Spleen (tissue), 11 donors: ENCODE data around the gene JMJD1C. TPM values are rescaled to one million over a fixed set of nuclear protein-coding genes. Genes with fewer than 3 reads are reported as not detected.

Source experiments
- DNase-seq: peaks from one replicate; pipeline ENCODE4 v3.0.0-alpha.2; 2020
- H3K27ac ChIP-seq, 8 donors: fragments of 200-600 bp; sonication (generic) in 7 of 8; 1 replicate in 4 of 8; 2 replicates in 4 of 8; pipeline versions ENCODE4 v1.5.0 to v1.8.0; 2016 to 2021; ENCODE audit warnings: inconsistent platforms in 4 of 8, mild to moderate bottlenecking in 4 of 8, moderate library complexity in 1 of 8
- H3K27me3 ChIP-seq, 7 donors: fragments of 200-600 bp; sonication (generic) in 6 of 7; replicated peaks in 1 of 7; 1 replicate in 4 of 7; 2 replicates in 3 of 7; pipeline versions ENCODE4 v1.5.0 to v1.8.0; 2016 to 2021; ENCODE audit warnings: inconsistent platforms in 3 of 7, mild to moderate bottlenecking in 1 of 7
- H3K36me3 ChIP-seq, 6 donors: fragments of 200-600 bp; sonication (generic) in 5 of 6; 1 replicate in 4 of 6; 2 replicates in 2 of 6; pipeline versions ENCODE4 v1.5.0 to v1.8.0; 2016 to 2021; ENCODE audit warnings: inconsistent platforms in 2 of 6
- H3K4me1 ChIP-seq, 6 donors: fragments of 200-600 bp; sonication (generic) in 5 of 6; 1 replicate in 3 of 6; 2 replicates in 3 of 6; pipeline versions ENCODE4 v1.5.0 to v1.8.0; 2016 to 2021; ENCODE audit warnings: inconsistent platforms in 3 of 6
- H3K4me3 ChIP-seq, 8 donors: fragments of 200-600 bp; sonication (generic) in 7 of 8; 1 replicate in 4 of 8; 2 replicates in 4 of 8; pipeline versions ENCODE4 v1.5.0 to v1.8.0; 2016 to 2021; ENCODE audit warnings: inconsistent platforms in 4 of 8, mild to moderate bottlenecking in 4 of 8, moderate library complexity in 2 of 8
- H3K9me3 ChIP-seq, 8 donors: fragments of 200-600 bp; sonication (generic) in 7 of 8; 1 replicate in 4 of 8; 2 replicates in 4 of 8; pipeline versions ENCODE4 v1.5.0 to v1.8.0; 2016 to 2021; ENCODE audit warnings: inconsistent platforms in 4 of 8
- POLR2A ChIP-seq, 3 donors: fragments of 450-650 bp; IDR thresholded peaks; one replicate each; pipeline ENCODE4 v1.5.1; 2017; ENCODE audit warnings: antibody characterized with exemption in 3 of 3, mild to moderate bottlenecking in 1 of 3
- POLR2AphosphoS5 ChIP-seq, 3 donors: sonication (generic); formaldehyde crosslinking; IDR thresholded peaks; one replicate each; pipeline ENCODE4 v1.5.1; 2017; ENCODE audit warnings: antibody characterized with exemption in 3 of 3
- WGBS, 5 donors: extraction: QIAGEN DNeasy Blood & Tissue Kit in 3 of 5; methylation state at CpG; one replicate each; pipeline versions ENCODE4 v1.1.5 to v1.1.7; 2013 to 2018; 5-methylcytosine and 5-hydroxymethylcytosine counted together
- intact Hi-C: fragments of 100-400 bp; cut with DNase I; formaldehyde crosslinking; loops from one replicate; pipeline ENCODE4 v1.15.0; 2023; ENCODE audit warnings: low total_unique reads
- polyA plus RNA-seq, 3 donors: library from polyadenylated mRNA; stranded (reverse); fragments of 200-250 nt; gene quantifications; one replicate each; pipeline ENCODE4 v1.2.1, GENCODE V29; 2013
- total RNA-seq, 7 donors: library from RNA; depleted of rRNA in 3 of 7; stranded (reverse); fragments of >200 nt in 3 of 7; fragmentation: NEBNext Ultra II Directional in 4 of 7; extraction: Animal tissue kit (Norgen Biotek cat#: 25700) in 4 of 7; gene quantifications; one replicate each; pipeline versions ENCODE4 v1.1.0 to v1.2.1, GENCODE V29; 2016 to 2021
- TF ChIP-seq, protein P1 (sequence below), 11 experiments: fragments of 200-600 bp in 7 of 11; fragments of 450-650 bp in 4 of 11; sonication (generic) in 4 of 11; IDR thresholded peaks in 8 of 11; conservative IDR thresholded peaks in 3 of 11; 1 replicate in 7 of 11; 2 replicates in 4 of 11; pipeline versions ENCODE4 v1.4.0 to v1.8.0; 2016 to 2021; ENCODE audit warnings: antibody characterized with exemption in 11 of 11, inconsistent platforms in 4 of 11, mild to moderate bottlenecking in 1 of 11
- donor health status: healthy with polysubstance abuse.
- donor health status: DM: no; HTN: no; CAD: no; lungs with moderate emphysema.
- donor health status: DM: no; HTN: no; CAD: no.
- donor health status: Bipolar disorder and iron deficiency.
- donor health status: healthy.
- donor health status: DM: no; HTN: no; CAD: no.
- donor health status: DM: yes; HTN: yes; CAD: no.

Gene JMJD1C
- total and polyA plus RNA-seq, 10 donors, result 54.3 to 272 (median 137) TPM

DNA sequence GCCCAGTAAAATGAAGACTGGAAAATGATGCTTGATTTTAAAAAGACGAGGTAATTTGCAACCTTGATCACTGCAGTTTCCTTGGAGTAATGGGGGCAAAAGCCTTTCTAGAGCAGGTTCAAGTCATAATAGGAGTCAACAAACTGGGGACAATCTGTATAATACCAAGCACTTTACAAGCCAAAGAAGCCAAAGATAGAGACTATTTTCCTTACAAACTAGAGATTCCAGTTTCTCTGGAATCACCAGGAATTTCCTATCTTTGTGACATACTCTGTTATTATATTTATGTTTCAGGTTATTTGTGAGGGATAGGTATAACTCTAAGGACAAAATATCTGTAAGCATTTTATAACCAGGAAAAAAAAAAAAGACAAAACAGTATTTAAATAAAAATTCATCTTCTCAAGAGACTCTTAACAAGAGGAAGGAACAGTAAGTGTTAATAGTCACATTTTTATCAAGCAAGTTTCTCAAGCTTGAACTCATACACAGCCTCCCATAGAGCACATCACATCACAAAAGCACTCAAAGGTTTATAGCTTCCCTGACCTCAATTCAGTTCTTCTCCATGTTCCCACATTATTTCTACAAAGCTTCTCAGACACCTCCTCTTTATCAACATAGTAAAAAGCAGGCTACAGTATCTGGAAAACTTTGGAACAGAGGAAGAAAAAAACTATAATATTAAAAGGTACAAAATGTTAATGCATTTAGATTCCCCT is 18.9 kb downstream of the JMJD1C start:
- DNase-seq, result no peak
- Histone ChIP-seq H3K27me3 (no peaks in the 10 kb centered on the region), H3K9me3 (no peaks in the 10 kb centered on the region), H3K36me3 (peaks cover 0 to 4% (median 0%) of the 10 kb centered on the region in 6 donors), H3K27ac (no peak overlapping the region), H3K4me1 (peaks cover 0 to 10% (median under 1%) of the 10 kb centered on the region in 6 donors), H3K4me3 (no peak overlapping the region)
- WGBS, 5 donors, result 85 to 100% (median 95%) methylated on average over 1 of the region's 1 CpG
- no peak for TF ChIP-seq POLR2AphosphoS5 (IDR thresholded peaks at IDR 0.05)
- intact Hi-C loops, result no loop called here

DNA sequence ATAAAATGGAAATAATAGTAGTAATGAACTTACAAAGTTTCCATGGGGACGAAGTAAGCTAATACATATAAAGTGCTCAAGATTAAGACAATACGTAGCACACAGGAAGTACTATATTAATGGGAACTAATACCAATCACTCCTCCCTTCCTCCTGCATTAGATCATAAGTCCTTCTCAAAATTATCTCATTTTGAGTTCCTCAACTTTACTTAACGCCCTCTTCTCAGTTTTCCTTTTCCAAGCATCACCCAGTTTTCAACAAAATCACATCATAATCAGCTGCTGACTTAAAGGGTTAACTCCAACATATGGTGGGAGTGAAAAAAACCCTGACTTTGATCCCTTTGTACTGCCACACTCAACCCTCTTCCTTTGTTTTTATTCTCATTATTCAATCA is 24.4 kb downstream of the JMJD1C start:
- Histone ChIP-seq H3K4me3 (no peak overlapping the region), H3K27me3 (no peaks in the 10 kb centered on the region), H3K36me3 (peaks cover 0 to 4% (median 0%) of the 10 kb centered on the region in 6 donors), H3K4me1 (peaks cover 0 to 58% (median 20%) of the 10 kb centered on the region in 6 donors), H3K27ac (no peak overlapping the region), H3K9me3 (no peaks in the 10 kb centered on the region)
- intact Hi-C loops, result no loop called here
- TF ChIP-seq POLR2A (IDR thresholded peaks at IDR 0.05) (no peak), POLR2AphosphoS5 (IDR thresholded peaks at IDR 0.05) (no peak)
- TF ChIP-seq, protein P1, sequence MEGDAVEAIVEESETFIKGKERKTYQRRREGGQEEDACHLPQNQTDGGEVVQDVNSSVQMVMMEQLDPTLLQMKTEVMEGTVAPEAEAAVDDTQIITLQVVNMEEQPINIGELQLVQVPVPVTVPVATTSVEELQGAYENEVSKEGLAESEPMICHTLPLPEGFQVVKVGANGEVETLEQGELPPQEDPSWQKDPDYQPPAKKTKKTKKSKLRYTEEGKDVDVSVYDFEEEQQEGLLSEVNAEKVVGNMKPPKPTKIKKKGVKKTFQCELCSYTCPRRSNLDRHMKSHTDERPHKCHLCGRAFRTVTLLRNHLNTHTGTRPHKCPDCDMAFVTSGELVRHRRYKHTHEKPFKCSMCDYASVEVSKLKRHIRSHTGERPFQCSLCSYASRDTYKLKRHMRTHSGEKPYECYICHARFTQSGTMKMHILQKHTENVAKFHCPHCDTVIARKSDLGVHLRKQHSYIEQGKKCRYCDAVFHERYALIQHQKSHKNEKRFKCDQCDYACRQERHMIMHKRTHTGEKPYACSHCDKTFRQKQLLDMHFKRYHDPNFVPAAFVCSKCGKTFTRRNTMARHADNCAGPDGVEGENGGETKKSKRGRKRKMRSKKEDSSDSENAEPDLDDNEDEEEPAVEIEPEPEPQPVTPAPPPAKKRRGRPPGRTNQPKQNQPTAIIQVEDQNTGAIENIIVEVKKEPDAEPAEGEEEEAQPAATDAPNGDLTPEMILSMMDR (IDR thresholded peaks at IDR 0.05 in 8 of 11, conservative IDR thresholded peaks at IDR 0.05 in 3 of 11), result no peak
- 53 to 61% (median 57%) methylated on average over 3 of the region's 3 CpGs for WGBS, 5 donors
- no peak for DNase-seq

DNA sequence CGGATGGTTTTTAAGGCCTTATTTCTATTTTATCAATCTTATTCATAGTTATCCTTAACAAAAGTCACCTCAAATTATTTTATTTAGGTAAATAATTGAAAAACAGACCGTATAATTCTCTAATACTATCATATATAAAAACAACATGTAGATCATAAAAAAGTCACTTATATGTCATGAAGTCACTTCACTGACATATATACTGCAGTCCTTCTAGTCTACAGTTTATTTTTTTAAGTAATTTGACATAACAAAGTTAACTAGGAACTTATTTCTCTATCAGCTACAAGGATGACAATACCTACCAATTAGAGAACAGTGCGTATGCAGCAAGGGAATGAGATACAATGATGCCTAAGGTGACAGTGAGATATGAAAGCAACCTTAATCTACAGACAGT is 26.2 kb downstream of the JMJD1C start:
- Histone ChIP-seq H3K9me3 (no peaks in the 10 kb centered on the region), H3K4me1 (peaks cover 0 to 76% (median 23%) of the 10 kb centered on the region in 6 donors), H3K4me3 (no peak overlapping the region), H3K36me3 (no peaks in the 10 kb centered on the region), H3K27me3 (no peaks in the 10 kb centered on the region), H3K27ac (no peak overlapping the region)
- DNase-seq, result no peak
- TF ChIP-seq POLR2AphosphoS5 (IDR thresholded peaks at IDR 0.05) (no peak), POLR2A (IDR thresholded peaks at IDR 0.05) (no peak)
- TF ChIP-seq, protein P1 (IDR thresholded peaks at IDR 0.05 in 8 of 11, conservative IDR thresholded peaks at IDR 0.05 in 3 of 11), result no peak
- intact Hi-C loops, result no loop called here
- 94 to 97% (median 96%) methylated on average over 3 of the region's 3 CpGs for WGBS, 5 donors

DNA sequence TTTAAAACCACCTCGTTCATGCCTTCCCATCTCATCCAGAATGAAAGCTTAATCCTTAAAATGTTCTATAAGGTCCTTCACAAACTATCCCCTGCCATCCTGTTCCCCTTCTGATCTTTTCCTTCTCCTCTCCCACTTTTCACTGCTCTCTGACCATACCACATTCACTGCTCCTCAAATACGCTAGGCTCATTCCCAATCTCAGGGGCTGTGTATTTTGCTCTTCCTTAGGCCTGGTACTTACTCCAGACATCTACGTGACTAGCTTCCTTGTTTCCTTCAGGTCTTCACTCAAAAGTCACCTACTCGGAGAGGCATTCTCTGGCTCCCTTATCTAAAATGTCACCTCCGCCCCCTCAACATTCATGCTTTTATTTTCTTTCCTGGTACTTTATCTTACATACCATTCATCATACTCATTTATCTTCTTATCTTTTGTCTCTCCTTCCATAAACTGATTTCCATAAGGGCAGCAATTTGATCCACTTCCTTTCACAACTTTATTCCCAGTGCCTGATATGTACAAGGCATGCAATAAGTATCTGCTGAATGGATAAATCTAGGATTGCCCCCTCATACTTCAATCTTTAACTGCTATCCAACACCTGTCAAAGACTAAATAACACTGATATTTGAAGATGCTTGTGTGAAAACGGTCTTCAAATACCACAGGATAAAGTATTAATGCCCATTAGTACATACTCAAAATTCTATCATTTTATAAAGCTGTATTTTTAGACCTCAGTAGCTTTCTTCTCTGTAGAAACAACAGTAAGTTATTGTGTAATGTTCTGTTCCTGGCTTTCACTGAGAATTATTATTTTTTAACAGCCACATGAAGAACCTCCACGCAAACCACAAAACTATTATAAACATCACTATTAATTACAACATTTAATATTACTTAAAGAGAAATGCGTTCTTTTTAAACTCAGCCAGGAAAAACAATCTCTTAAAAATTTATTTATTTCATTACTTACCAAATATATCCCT is 27.0 kb downstream of the JMJD1C start:
- WGBS, 5 donors, result 76 to 83% (median 79%) methylated on average over 8 of the region's 8 CpGs
- Histone ChIP-seq H3K27me3 (no peaks in the 10 kb centered on the region), H3K4me3 (no peak overlapping the region), H3K36me3 (no peaks in the 10 kb centered on the region), H3K4me1 (peaks cover 0 to 82% (median 24%) of the 10 kb centered on the region in 6 donors), H3K9me3 (no peaks in the 10 kb centered on the region), H3K27ac (no peak overlapping the region)
- no peak for TF ChIP-seq POLR2A (IDR thresholded peaks at IDR 0.05)
- TF ChIP-seq POLR2AphosphoS5 (IDR thresholded peaks at IDR 0.05), result no peak
- TF ChIP-seq, protein P1 (IDR thresholded peaks at IDR 0.05 in 8 of 11, conservative IDR thresholded peaks at IDR 0.05 in 3 of 11), result no peak
- DNase-seq, result no peak
- intact Hi-C loops, result no loop called here
